GM12878 (cell line): ENCODE measurements around the gene ADAM15. TPM values are rescaled to one million over a fixed set of nuclear protein-coding genes. Genes with fewer than 3 reads are reported as not detected.
A peak's percentile ranks its signal among the peaks of the same experiment; 100 is the strongest.

Experiments
- ATAC-seq: fragments of 200-7000 bp; cut with Tn5 transposase; 3 replicates; pipeline ENCODE4 v1.9.1; 2020; ENCODE audit warnings: mild to moderate bottlenecking, moderate library complexity
- BruUV-seq: library from RNA; stranded (reverse); fragments of 400-500 nt; replicated peaks from 2 replicates; lab custom pipeline; 2021; lab: Mats Ljungman, UMichigan
- CTCF ChIA-PET: fragments of 300-600 bp; sonication (Branson Sonifier 250); formaldehyde crosslinking; extraction: SDS; loops from one replicate; lab custom pipeline; 2021; ENCODE audit warnings: inconsistent platforms; lab: Yijun Ruan, JAX
- POLR2A ChIA-PET: fragments of 350-600 bp; formaldehyde crosslinking; extraction: SDS; loops from one replicate; lab custom pipeline; 2021; ENCODE audit warnings: inconsistent platforms; lab: Charles Lee
- RAD21 ChIA-PET: fragments of 300-600 bp; sonication (Branson Sonifier 250); formaldehyde crosslinking; loops from one replicate; lab custom pipeline; 2023; ENCODE audit warnings: antibody characterized with exemption; ENCODE audit not compliant: unreplicated experiment; lab: Charles Lee
- SMC1A ChIA-PET: fragments of 300-600 bp; sonication (Branson Sonifier 250); formaldehyde crosslinking; loops from one replicate; lab custom pipeline; 2023; ENCODE audit not compliant: unreplicated experiment, uncharacterized antibody; lab: Charles Lee
- DNase-seq: peaks from one replicate; pipeline ENCODE4 v3.0.0-alpha.2; 2011; ENCODE audit warnings: low read depth, low spot score
- FAIRE-seq: peaks from 3 replicates; lab custom pipeline; 2011; peaks lifted over from hg19 to GRCh38; lab: Jason Lieb, UNC
- H2AFZ ChIP-seq: 2 replicates; pipeline ENCODE4 v1.6.0; 2011; ENCODE audit warnings: low read depth, low read length, control low read depth; ENCODE audit not compliant: control insufficient read depth
- H3K27ac ChIP-seq: 2 replicates; pipeline ENCODE4 v1.5.1; 2011; ENCODE audit warnings: control low read depth; ENCODE audit not compliant: control insufficient read depth, insufficient read depth
- H3K27me3 ChIP-seq, 2 experiments: replicated peaks in 1 of 2; 2 replicates each; pipeline versions ENCODE4 v1.6.0 to v1.6.1; 2011; ENCODE audit warnings: low read length in 1 of 2; ENCODE audit not compliant: control insufficient read depth in 2 of 2, insufficient read depth in 2 of 2
- H3K36me3 ChIP-seq, 2 experiments: 2 replicates each; pipeline ENCODE4 v1.5.1; 2011; ENCODE audit warnings: low read length in 1 of 2; ENCODE audit not compliant: control insufficient read depth in 2 of 2, insufficient read depth in 2 of 2
- H3K4me1 ChIP-seq: 2 replicates; pipeline ENCODE4 v1.6.1; 2011; ENCODE audit warnings: mild to moderate bottlenecking, low read length, moderate library complexity, mixed read lengths; ENCODE audit not compliant: control insufficient read depth, insufficient read depth
- H3K4me2 ChIP-seq: 2 replicates; pipeline ENCODE4 v1.6.0; 2011; ENCODE audit warnings: control low read depth; ENCODE audit not compliant: control insufficient read depth, insufficient read depth
- H3K4me3 ChIP-seq: fragments of 200-600 bp; sonication (generic); 2 replicates; pipeline ENCODE4 v1.5.1; 2016
- H3K79me2 ChIP-seq: 2 replicates; pipeline ENCODE4 v1.6.0; 2011; ENCODE audit warnings: low read length; ENCODE audit not compliant: control insufficient read depth, insufficient read depth
- H3K9ac ChIP-seq: 2 replicates; pipeline ENCODE4 v1.8.0; 2011; ENCODE audit warnings: low read length, control low read depth, mixed read lengths; ENCODE audit not compliant: control insufficient read depth, insufficient read depth
- H3K9me3 ChIP-seq: replicated peaks from 3 replicates; pipeline ENCODE4 v1.5.1; 2011; ENCODE audit warnings: mild to moderate bottlenecking, low read length; ENCODE audit not compliant: control insufficient read depth, insufficient read depth
- H4K20me1 ChIP-seq: 2 replicates; pipeline ENCODE4 v1.6.0; 2011; ENCODE audit not compliant: control insufficient read depth, insufficient read depth
- NR2C1 ChIP-seq: fragments of 450-650 bp; IDR thresholded peaks from 2 replicates; pipeline ENCODE4 v1.6.1; 2017; ENCODE audit warnings: antibody characterized with exemption, mild to moderate bottlenecking, moderate library complexity
- SIN3A ChIP-seq: IDR thresholded peaks from 2 replicates; pipeline ENCODE4 v1.6.1; 2012; ENCODE audit warnings: low read depth, low read length, improper control_type of control experiment
- ZZZ3 ChIP-seq: IDR thresholded peaks from 2 replicates; pipeline ENCODE4 v1.6.1; 2011; ENCODE audit warnings: low read depth; ENCODE audit not compliant: control insufficient read depth, insufficient read length
- WGBS: methylation state at CpG from one replicate; pipeline ENCODE4 v1.1.6; 2016; ENCODE audit warnings: low lambda C conversion rate; ENCODE audit not compliant: insufficient replicate concordance, insufficient coverage; ENCODE audit errors: missing lambda C conversion rate; 5-methylcytosine and 5-hydroxymethylcytosine counted together
- in situ Hi-C: fragments of 300-500 bp; cut with MboI; formaldehyde crosslinking; loops from 9 replicates; pipeline ENCODE4 v1.14.3; 2018; ENCODE audit warnings: mixed read lengths
- intact Hi-C: fragments of 100-400 bp; cut with micrococcal nuclease; formaldehyde crosslinking; loops from one replicate; pipeline ENCODE4 v1.14.2; 2022; ENCODE audit not compliant: unreplicated experiment
- polyA plus RNA-seq, 11 experiments: library from polyadenylated mRNA; depleted of rRNA in 4 of 11; unstranded in 6 of 11; stranded (reverse) in 5 of 11; fragments of >200 nt; fragmentation: Nextera tagmentation in 4 of 11; fragmentation: Illumina TruSeq in 1 of 11; extraction: Ambion mirVana in 4 of 11; extraction: Trizol in 1 of 11; gene quantifications; 1 replicate in 1 of 11; 2 replicates in 10 of 11; pipeline versions ENCODE4 v1.2.1 to v1.2.3, GENCODE V29; 2011 to 2016; ENCODE audit warnings: inconsistent platforms in 2 of 11, missing spikeins in 2 of 11, low read depth in 1 of 11
- total RNA-seq, 4 experiments: library from RNA; depleted of rRNA in 3 of 4; stranded (reverse); fragments of >200 nt in 3 of 4; fragmentation: Illumina TruSeq in 1 of 4; extraction: Trizol in 1 of 4; gene quantifications; 2 replicates each; pipeline versions ENCODE4 v1.2.1 to v1.2.3, GENCODE V29; 2013 to 2021

Gene ADAM15
- total and polyA plus RNA-seq, 10 of the 15 experiments (the other 5 are each of a cell fraction or from before 2014, with no cell fraction given), result 0.29 to 38.8 (median 14.7) TPM

GRCh38 chr1:155077346-155077745 lies 26.2 kb downstream of the ADAM15 start (continued):
- TF ChIP-seq SIN3A (no peak), ZZZ3 (no peak)

DNA sequence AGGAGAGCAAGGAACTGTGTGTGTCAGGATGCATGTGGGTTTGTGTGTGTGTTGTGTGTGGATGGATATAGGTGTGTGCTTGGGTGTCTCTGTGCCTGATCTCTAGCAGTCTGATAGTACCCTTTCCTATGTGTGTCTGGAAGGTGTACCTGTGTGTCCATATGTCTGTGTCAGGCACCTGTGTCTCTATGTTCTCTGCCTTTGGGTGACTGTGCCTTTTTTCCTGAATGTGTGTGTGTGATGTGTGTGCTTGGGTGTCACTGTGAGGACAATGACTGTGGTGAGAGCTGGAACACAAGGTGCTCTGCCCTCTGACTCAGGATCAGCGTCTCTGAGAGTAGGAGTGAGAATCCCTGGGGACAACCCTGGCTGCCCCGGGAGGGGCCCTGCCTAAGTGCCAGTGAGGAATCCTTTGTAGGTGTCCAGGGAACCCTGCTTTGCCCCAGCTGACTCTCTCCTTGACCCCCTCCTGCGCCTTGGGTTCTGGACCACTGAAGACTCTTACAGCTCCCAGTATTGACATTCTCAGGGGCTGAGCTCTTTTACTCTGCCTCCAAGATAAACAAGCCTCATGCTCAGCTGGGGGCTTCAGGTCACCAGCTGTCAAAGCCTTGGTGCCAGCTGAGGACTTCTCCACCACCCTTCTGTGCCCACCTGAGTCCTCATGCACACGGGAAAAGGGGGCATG lies 26.8 kb downstream of the ADAM15 start:
- RAD21 ChIA-PET, result interaction anchor here (1.0 to 1.6 kb wide), 3 partner anchors 14 to 531 kb away, joined by 3 to 7 read pairs (median 3); partner anchors contain the start of gene EFNA4
- H3K4me2 ChIP-seq, result no peak overlapping the region
- TF ChIP-seq NR2C1, result no peak
- SMC1A ChIA-PET, result interaction anchor here (0.6 to 1.7 kb wide), 2 partner anchors 13 to 37 kb away, joined by 3 to 5 read pairs; no protein-coding TSS in a partner anchor
- POLR2A ChIA-PET, result no interaction called here
- H3K9ac ChIP-seq, result no peak overlapping the region
- intact Hi-C loops, result no loop called here
- peaks cover 25% of the 10 kb centered on the region for H3K4me1 ChIP-seq
- H2AFZ ChIP-seq, result no peak overlapping the region
- peak; percentile 83 for FAIRE-seq
- BruUV-seq, result no TSS peak
- H4K20me1 ChIP-seq, result no peaks in the 10 kb centered on the region
- 42% methylated on average over 4 of the region's 4 CpGs for WGBS
- H3K4me3 ChIP-seq, result no peak overlapping the region
- no peaks in the 10 kb centered on the region for H3K9me3 ChIP-seq
- H3K27me3 ChIP-seq, result peaks cover 17 to 20% of the 10 kb centered on the region in 2 experiments
- in situ Hi-C loops, result no loop called here
- H3K36me3 ChIP-seq, result no peaks in the 10 kb centered on the region
- H3K79me2 ChIP-seq, result no peaks in the 10 kb centered on the region
- no peak overlapping the region for H3K27ac ChIP-seq
- CTCF ChIA-PET, result interaction anchor here (1.1 to 4.4 kb wide), 3 partner anchors 10 to 33 kb away, joined by 4 to 27 read pairs (median 5); partner anchors contain the start of gene EFNA4
- no peak for DNase-seq
- ATAC-seq, result no peak
